HUES48 (cell line): ENCODE measurements around the gene LAMC1.
A peak's percentile ranks its signal among the peaks of the same experiment; 100 is the strongest.

Source experiments
- H3K27ac ChIP-seq: one replicate; pipeline ENCODE4 v1.7.0; 2013; ENCODE audit warnings: low read depth, low read length, inconsistent platforms
- H3K27me3 ChIP-seq: 2 replicates; pipeline ENCODE4 v1.6.1; 2013; ENCODE audit warnings: mild to moderate bottlenecking, low read length; ENCODE audit not compliant: control insufficient read depth, insufficient read depth
- H3K36me3 ChIP-seq: 2 replicates; pipeline ENCODE4 v1.6.1; 2013; ENCODE audit warnings: low read length; ENCODE audit not compliant: control insufficient read depth, insufficient read depth
- H3K4me1 ChIP-seq: 2 replicates; pipeline ENCODE4 v1.6.1; 2013; ENCODE audit warnings: mild to moderate bottlenecking, low read length; ENCODE audit not compliant: control insufficient read depth, insufficient read depth
- H3K4me3 ChIP-seq: 2 replicates; pipeline ENCODE4 v1.5.1; 2013; ENCODE audit warnings: mild to moderate bottlenecking, low read depth, low read length
- H3K9ac ChIP-seq: 2 replicates; pipeline ENCODE4 v1.6.1; 2013; ENCODE audit warnings: mild to moderate bottlenecking, low read depth, low read length, moderate library complexity
- H3K9me3 ChIP-seq: 2 replicates; pipeline ENCODE4 v1.6.1; 2013; ENCODE audit warnings: low read length; ENCODE audit not compliant: control insufficient read depth, insufficient read depth

The LAMC1 gene

DNA sequence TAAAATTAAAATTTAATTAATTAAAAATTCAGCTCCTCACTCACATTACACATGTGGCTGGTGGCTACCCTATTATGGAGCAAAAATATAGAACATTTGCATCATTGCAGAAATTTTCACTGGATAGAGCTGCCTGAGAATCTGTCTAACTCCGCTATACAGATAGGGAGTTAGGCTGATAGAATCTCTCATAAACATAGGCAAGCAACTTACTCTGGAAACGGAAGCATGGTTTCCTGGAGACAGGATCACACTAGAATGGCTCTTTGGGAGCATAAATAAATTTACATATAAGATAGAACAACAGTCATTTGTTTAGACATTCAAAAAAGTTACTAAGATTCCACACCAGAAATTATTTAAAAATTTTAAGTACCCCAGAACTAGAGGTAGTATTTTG, 150.6 kb downstream of the LAMC1 start:
- H3K9ac ChIP-seq = no peak overlapping the region
- H3K4me1 ChIP-seq = peaks cover 8% of the 10 kb centered on the region; the same call in 1 of the 2 replicates
- H3K4me3 ChIP-seq = no peak overlapping the region
- no peak overlapping the region for H3K27ac ChIP-seq
- H3K36me3 ChIP-seq = no peaks in the 10 kb centered on the region
- no peaks in the 10 kb centered on the region for H3K27me3 ChIP-seq
- H3K9me3 ChIP-seq = no peaks in the 10 kb centered on the region

DNA sequence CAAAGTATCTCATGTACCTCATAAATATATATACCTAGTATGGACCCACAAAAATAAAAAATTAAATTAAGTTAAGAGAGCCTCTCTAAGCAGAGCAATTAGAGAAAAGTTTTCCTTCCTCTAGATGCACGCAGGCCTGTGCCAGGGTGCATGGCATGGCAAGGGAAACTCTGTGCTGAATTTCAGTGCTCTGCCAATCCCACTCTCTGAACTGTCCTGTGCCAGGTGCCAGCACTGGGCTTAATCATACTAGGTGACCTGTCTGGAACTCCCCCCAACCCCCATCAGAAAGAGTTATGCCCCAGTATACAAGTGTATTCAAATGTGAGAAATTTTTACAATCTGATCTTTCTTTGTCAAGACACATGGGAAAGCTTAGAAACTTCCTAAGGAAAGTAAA, 152.4 kb downstream of the LAMC1 start:
- no peak overlapping the region for H3K9ac ChIP-seq
- H3K4me1 ChIP-seq = peaks cover 16% of the 10 kb centered on the region; the same call in 1 of the 2 replicates
- H3K9me3 ChIP-seq = no peaks in the 10 kb centered on the region
- H3K36me3 ChIP-seq = no peaks in the 10 kb centered on the region
- H3K4me3 ChIP-seq = no peak overlapping the region
- no peak overlapping the region for H3K27ac ChIP-seq
- H3K27me3 ChIP-seq = no peaks in the 10 kb centered on the region

DNA sequence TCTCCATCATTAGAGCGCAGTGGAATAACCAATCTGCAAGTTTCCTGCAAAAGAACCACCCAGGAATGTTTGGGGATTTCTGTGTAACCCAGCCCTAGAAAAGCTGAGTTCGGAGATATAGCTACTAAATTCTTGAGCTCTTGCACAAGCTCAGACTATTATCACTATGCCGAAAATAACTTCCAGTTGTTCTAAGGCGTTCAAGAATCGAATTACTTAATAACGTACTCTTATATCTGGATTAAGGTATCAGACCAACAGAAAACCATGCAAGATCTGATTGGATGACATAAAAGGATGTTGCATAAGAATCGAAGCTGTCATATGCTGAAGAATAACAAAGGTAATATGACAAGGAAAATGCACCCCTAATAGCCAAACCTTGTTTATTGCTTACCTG, 155.3 kb downstream of the LAMC1 start:
- Histone ChIP-seq H3K4me3 (no peak overlapping the region), H3K9me3 (no peaks in the 10 kb centered on the region), H3K4me1 (peaks cover 17% of the 10 kb centered on the region; the same call in 1 of the 2 replicates), H3K36me3 (no peaks in the 10 kb centered on the region), H3K27ac (no peak overlapping the region), H3K27me3 (no peaks in the 10 kb centered on the region), H3K9ac (no peak overlapping the region)

DNA sequence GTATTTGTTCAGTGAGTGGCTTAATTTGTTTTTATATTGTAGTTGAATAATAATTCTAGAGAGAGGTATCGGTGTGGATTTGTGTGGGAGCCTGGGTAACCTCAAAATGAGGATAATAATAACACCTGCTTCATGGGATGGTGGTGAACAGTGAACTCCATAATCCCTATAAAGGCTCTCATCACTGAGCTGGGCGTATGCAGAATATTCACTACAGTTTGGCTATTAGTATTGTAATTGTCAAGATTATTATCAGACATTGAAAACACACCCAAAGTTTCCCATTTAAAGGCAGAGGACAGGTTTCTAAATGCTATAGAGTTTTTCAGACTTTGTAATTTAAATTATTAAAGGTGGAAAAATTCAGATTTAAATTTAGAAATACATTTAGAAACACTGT, 155.8 kb downstream of the LAMC1 start:
- H3K27ac ChIP-seq = no peak overlapping the region
- no peaks in the 10 kb centered on the region for H3K27me3 ChIP-seq
- no peak overlapping the region for H3K9ac ChIP-seq
- H3K9me3 ChIP-seq = no peaks in the 10 kb centered on the region
- H3K4me1 ChIP-seq = peaks cover 17% of the 10 kb centered on the region; the same call in 1 of the 2 replicates
- H3K36me3 ChIP-seq = no peaks in the 10 kb centered on the region
- H3K4me3 ChIP-seq = no peak overlapping the region

DNA sequence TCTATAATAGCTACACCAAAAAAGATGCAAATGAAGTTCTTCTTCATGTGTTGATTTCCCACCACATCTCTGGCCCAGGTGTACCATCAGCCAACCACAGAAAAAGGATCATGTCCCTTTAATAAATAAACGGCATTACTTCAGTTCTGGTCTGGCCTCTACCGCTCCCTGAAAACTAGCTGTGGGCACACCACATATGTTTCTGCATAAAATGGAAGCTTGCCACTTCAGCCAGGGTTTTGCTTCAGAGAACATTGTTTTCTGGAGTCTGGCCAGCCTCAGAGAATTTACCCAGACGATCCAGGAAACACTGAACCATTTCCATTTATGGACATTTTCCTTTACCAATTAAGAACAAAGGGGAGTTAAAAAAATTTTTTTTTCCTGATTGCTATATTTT, 157.0 kb downstream of the LAMC1 start:
- peak overlapping the region; percentile 22 for H3K27ac ChIP-seq

DNA sequence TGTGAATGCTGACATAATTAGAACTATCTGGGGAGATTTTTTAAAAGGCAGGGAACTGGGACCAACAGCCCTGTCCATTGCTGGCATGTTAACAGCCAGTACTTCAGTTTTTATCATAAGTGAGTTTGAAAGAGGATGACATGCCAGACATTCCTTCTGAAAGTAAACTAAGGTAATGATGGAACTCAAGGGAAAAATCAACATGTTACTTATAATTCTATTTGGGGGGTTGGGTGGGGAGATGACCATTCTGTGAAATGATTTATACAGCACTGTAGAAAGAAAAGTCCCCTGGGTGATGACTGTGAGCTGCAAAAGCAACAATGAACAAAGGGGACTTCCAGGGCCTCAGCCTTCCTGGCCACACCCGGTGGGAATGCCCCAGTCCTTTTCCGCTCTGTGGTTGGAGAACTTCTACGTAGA, 157.4 kb downstream of the LAMC1 start:
- Histone ChIP-seq H3K4me3 (no peak overlapping the region), H3K36me3 (no peaks in the 10 kb centered on the region), H3K9me3 (no peaks in the 10 kb centered on the region), H3K4me1 (peaks cover 19% of the 10 kb centered on the region), H3K27me3 (no peaks in the 10 kb centered on the region), H3K9ac (no peak overlapping the region), H3K27ac (peak overlapping the region; percentile 22)

More for the DNA sequence above, 157.0 kb downstream of the LAMC1 start:
- H3K4me1 ChIP-seq = peaks cover 17% of the 10 kb centered on the region; the same call in 1 of the 2 replicates
- no peak overlapping the region for H3K4me3 ChIP-seq
- no peaks in the 10 kb centered on the region for H3K9me3 ChIP-seq
- no peaks in the 10 kb centered on the region for H3K36me3 ChIP-seq
- no peak overlapping the region for H3K9ac ChIP-seq
- no peaks in the 10 kb centered on the region for H3K27me3 ChIP-seq

DNA sequence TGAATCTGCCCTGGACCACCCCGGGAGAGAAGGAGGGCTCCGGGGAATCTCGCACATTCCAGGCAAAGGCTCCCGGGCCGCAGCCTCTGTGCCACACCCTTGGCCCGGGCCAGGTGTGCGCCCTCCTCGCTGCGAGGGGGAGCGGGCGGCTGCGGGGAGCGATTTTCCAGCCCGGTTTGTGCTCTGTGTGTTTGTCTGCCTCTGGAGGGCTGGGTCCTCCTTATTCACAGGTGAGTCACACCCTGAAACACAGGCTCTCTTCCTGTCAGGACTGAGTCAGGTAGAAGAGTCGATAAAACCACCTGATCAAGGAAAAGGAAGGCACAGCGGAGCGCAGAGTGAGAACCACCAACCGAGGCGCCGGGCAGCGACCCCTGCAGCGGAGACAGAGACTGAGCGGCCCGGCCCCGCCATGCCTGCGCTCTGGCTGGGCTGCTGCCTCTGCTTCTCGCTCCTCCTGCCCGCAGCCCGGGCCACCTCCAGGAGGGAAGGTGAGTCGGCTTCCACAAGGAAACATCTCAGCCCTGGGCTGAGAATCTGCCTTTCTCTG, 162.8 kb downstream of the LAMC1 start, which contains the start of gene LAMC2:
TSS of gene LAMC2 (plus strand) at position 324 of the 550 bp plus-strand sequence. CDS start at position 413, 89 bp downstream.
- Histone ChIP-seq H3K27ac (peak within 1 kb of the TSS; percentile 84), H3K4me3 (peak within 1 kb of the TSS; percentile 74), H3K9me3 (no peaks in the 10 kb centered on the region), H3K4me1 (peaks cover 12% of the 10 kb centered on the region), H3K27me3 (no peaks in the 10 kb centered on the region), H3K36me3 (no peaks in the 10 kb centered on the region), H3K9ac (peak within 1 kb of the TSS; percentile 77)

DNA sequence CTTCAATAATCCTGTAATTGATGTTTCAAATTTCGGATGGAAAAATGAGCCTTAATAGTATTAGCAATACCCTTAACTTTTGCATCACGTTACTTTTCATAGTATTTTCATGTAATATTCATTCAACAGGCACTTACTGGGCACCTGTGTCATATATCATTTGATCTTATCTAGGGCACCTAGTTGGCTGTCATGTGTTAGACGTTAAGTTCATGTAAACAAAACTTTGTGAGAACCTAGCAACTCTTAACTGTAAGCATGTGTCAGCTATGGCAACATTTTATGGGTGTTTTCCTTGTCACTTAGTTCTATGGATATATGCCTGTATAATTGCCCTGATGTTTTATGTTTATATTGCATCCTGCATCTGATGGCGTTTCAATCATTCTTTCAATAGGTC, 163.6 kb downstream of the LAMC1 start:
- Histone ChIP-seq H3K4me3 (peak overlapping the region; percentile 74), H3K27me3 (no peaks in the 10 kb centered on the region), H3K27ac (no peak overlapping the region), H3K4me1 (peaks cover 12% of the 10 kb centered on the region), H3K9me3 (no peaks in the 10 kb centered on the region), H3K36me3 (no peaks in the 10 kb centered on the region), H3K9ac (peak overlapping the region; percentile 77; the same call in 1 of the 2 replicates)

DNA sequence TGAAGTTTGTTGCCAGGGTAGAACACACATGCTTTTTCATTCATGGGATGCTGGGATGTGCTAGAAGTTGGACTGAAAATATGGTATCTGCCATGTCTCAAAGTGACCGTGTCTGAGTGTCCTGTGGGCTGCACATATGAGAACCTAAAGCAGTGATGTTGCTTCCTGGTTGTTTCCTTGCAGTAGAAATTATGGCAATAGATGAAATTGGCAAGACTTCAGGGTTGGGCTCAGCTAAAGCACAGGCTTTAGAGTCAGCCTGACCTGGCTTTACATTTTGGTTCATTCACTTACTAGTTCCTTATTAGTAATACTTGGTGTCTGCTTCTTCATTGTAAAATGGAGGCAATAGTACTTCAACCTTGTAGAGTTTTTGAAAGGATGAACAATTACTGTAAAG, 165.0 kb downstream of the LAMC1 start:
- Histone ChIP-seq H3K27me3 (no peaks in the 10 kb centered on the region), H3K4me3 (no peak overlapping the region), H3K36me3 (no peaks in the 10 kb centered on the region), H3K9me3 (no peaks in the 10 kb centered on the region), H3K27ac (no peak overlapping the region), H3K9ac (no peak overlapping the region), H3K4me1 (peaks cover 16% of the 10 kb centered on the region)

DNA sequence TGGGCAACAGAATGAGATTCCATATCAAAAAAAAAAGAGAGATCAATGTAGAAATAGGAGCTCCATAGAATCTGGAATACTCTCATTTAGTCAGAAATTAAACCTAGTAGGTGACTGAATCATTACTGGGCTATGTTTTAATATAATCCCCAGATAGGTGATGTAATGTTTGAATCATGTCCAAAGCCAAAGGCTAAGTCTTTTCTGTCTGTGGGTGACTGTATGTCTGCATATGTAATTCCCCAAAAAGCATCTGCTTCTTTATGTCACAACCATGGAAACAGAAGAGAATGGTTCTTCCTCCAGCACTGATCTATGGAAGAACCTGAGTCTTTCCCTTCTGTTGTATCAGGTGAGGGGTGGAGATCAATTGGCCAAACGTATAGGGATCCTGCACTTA, 168.6 kb downstream of the LAMC1 start:
- H3K9me3 ChIP-seq = no peaks in the 10 kb centered on the region
- H3K27ac ChIP-seq = no peak overlapping the region
- peaks cover 29% of the 10 kb centered on the region for H3K4me1 ChIP-seq
- H3K9ac ChIP-seq = no peak overlapping the region
- H3K27me3 ChIP-seq = no peaks in the 10 kb centered on the region
- H3K36me3 ChIP-seq = no peaks in the 10 kb centered on the region
- H3K4me3 ChIP-seq = no peak overlapping the region

DNA sequence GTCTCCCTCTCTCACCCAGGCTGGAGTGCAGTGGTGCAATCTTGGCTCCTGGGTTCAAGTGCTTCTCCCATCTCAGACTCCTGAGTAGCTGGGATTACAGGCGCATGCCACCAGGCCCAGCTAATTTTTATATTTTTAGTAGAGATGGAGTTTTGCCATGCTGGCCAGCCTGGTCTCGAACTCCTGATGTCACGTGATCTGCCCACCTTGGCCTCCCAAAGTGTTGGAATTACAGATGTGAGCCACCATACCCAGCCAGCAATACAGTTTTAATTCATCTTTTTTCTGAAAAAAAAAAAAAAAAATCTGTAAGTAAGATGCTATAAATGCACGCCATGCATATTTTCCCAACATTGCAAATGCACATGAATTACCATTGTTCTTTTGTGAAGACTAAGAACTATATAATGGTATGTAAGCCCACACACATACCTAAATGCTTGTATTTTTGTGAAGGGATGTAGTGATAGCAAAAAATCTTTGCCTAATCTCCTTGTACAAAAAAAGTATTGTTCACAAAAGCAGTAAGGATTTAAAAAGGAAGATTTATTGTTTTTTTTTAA, 170.8 kb downstream of the LAMC1 start:
- H3K27ac ChIP-seq = no peak overlapping the region
- no peaks in the 10 kb centered on the region for H3K27me3 ChIP-seq
- peaks cover 28% of the 10 kb centered on the region for H3K4me1 ChIP-seq
- no peaks in the 10 kb centered on the region for H3K9me3 ChIP-seq
- no peak overlapping the region for H3K4me3 ChIP-seq
- no peaks in the 10 kb centered on the region for H3K36me3 ChIP-seq
- no peak overlapping the region for H3K9ac ChIP-seq
